ENCODE data around the gene ABCG1.
"Not testable (repeated sequence)": the region's sequence is repeated elsewhere in the genome, so short reads cannot be mapped to it uniquely, and the experiment has no call there.

The ABCG1 gene

GRCh38 chr21:42289926-42290325 is 71.0 kb downstream of the ABCG1 start:
- peak in 21 of 51 donors; percentile 8 to 52 (median 25) for DNase-seq

- DNase-seq, result no peak
These were observed 71.6 kb downstream of the ABCG1 start for GRCh38 chr21:42290505-42290904.

GRCh38 chr21:42291003-42291750 is 72.2 kb downstream of the ABCG1 start:
- DNase-seq, result no peak

GRCh38 chr21:42291751-42292562 is 73.0 kb downstream of the ABCG1 start:
- DNase-seq, result no peak

GRCh38 chr21:42292563-42293142 is 73.7 kb downstream of the ABCG1 start:
- not testable (repeated sequence) for DNase-seq

GRCh38 chr21:42293649-42294272 is 74.8 kb downstream of the ABCG1 start:
- DNase-seq, result no peak

GRCh38 chr21:42294273-42294880 is 75.4 kb downstream of the ABCG1 start:
- DNase-seq, result no peak

- no peak for DNase-seq
These were observed 76.9 kb downstream of the ABCG1 start for GRCh38 chr21:42295845-42296244.

GRCh38 chr21:42296501-42296900 is 77.6 kb downstream of the ABCG1 start:
- no peak for DNase-seq

GRCh38 chr21:42297377-42297776 is 78.4 kb downstream of the ABCG1 start:
- DNase-seq, result no peak

- no peak for DNase-seq
These were observed 79.3 kb downstream of the ABCG1 start for GRCh38 chr21:42298237-42298636.

- no peak for DNase-seq
These were observed 79.7 kb downstream of the ABCG1 start for GRCh38 chr21:42298657-42299056.

- peak in 1 of 51 donors; percentile 8 for DNase-seq
These were observed 80.5 kb downstream of the ABCG1 start for GRCh38 chr21:42299324-42300044.

GRCh38 chr21:42300045-42300583 is 81.2 kb downstream of the ABCG1 start:
- DNase-seq, result no peak

- no peak for DNase-seq
These were observed 82.0 kb downstream of the ABCG1 start for GRCh38 chr21:42300956-42301355.

GRCh38 chr21:42301371-42302075 is 82.6 kb downstream of the ABCG1 start:
- DNase-seq, result no peak

- DNase-seq, result peak in 1 of 51 donors; percentile 18
These were observed 83.2 kb downstream of the ABCG1 start for GRCh38 chr21:42302076-42302650.

GRCh38 chr21:42302794-42303193 is 83.9 kb downstream of the ABCG1 start:
- no peak for DNase-seq

- no peak for DNase-seq
These were observed 84.5 kb downstream of the ABCG1 start for GRCh38 chr21:42303443-42303842.

Data from hypothalamus (tissue), 51 donors.